IPS DF 4.7 (cell line): ENCODE measurements around the gene EPN2.

Experiments
- DNase-seq: peaks from one replicate; pipeline ENCODE4 v3.0.0-alpha.2; 2013; ENCODE audit warnings: low spot score; ENCODE audit errors: extremely low read depth

The EPN2 gene

GRCh38 chr17:19329839-19330238, 92.7 kb downstream of the EPN2 start:
- DNase-seq = no peak

GRCh38 chr17:19330271-19330670, 93.1 kb downstream of the EPN2 start:
- DNase-seq = no peak

- no peak for DNase-seq
Observed at GRCh38 chr17:19331134-19331533, 94.0 kb downstream of the EPN2 start.

GRCh38 chr17:19331543-19332245, 94.5 kb downstream of the EPN2 start:
- no peak for DNase-seq

GRCh38 chr17:19332371-19333131, 95.4 kb downstream of the EPN2 start:
- no peak for DNase-seq

- no peak for DNase-seq
Observed at GRCh38 chr17:19333132-19333440, 95.9 kb downstream of the EPN2 start.

- DNase-seq = no peak
Observed at GRCh38 chr17:19333736-19334290, 96.6 kb downstream of the EPN2 start.

GRCh38 chr17:19334331-19334730, 97.2 kb downstream of the EPN2 start:
- DNase-seq = no peak

- DNase-seq = no peak
Observed at GRCh38 chr17:19335951-19336631, 98.9 kb downstream of the EPN2 start.

- DNase-seq = no peak
Observed at GRCh38 chr17:19336938-19337711, 100.0 kb downstream of the EPN2 start.

- no peak for DNase-seq
Observed at GRCh38 chr17:19337712-19338023, 100.5 kb downstream of the EPN2 start.

GRCh38 chr17:19338031-19338990, 101.1 kb downstream of the EPN2 start:
- DNase-seq = no peak

GRCh38 chr17:19339341-19339815, 102.2 kb downstream of the EPN2 start:
- no peak for DNase-seq

- no peak for DNase-seq
Observed at GRCh38 chr17:19341211-19341631, 104.1 kb downstream of the EPN2 start.

GRCh38 chr17:19341641-19342610, 104.8 kb downstream of the EPN2 start:
- DNase-seq = no peak

- DNase-seq = no peak
Observed at GRCh38 chr17:19342611-19343255, 105.6 kb downstream of the EPN2 start.

- no peak for DNase-seq
Observed at GRCh38 chr17:19343256-19343630, 106.1 kb downstream of the EPN2 start.

GRCh38 chr17:19343671-19344151, 106.5 kb downstream of the EPN2 start:
- DNase-seq = no peak
